Stimulated activated CD8-positive, alpha-beta memory T cell treated with anti-CD3 and anti-CD28 coated beads, Interleukin-15, amount 100 ng/mL, for 1 hour (primary cell): ENCODE results near the gene HSH2D.

ENCODE experiments used
- DNase-seq: peaks from one replicate; pipeline ENCODE4 v3.0.0-alpha.2; 2020; ENCODE audit warnings: low read depth

The HSH2D gene

GRCh38 chr19:16197622-16198369, 54.3 kb downstream of the HSH2D start, which contains the start of gene AP1M1:
AP1M1 (plus strand) TSS chr19:16197911; CDS start chr19:16198027, 116 bp downstream.
- DNase-seq: peak; percentile 96

- DNase-seq: no peak
Measured at GRCh38 chr19:16198370-16198651, 54.8 kb downstream of the HSH2D start.

- DNase-seq: no peak
Measured at GRCh38 chr19:16199275-16199932, 55.9 kb downstream of the HSH2D start.

- DNase-seq: no peak
Measured at GRCh38 chr19:16200038-16201010, 56.8 kb downstream of the HSH2D start.

- DNase-seq: no peak
Measured at GRCh38 chr19:16201011-16201391, 57.5 kb downstream of the HSH2D start.

- DNase-seq: no peak
Measured at GRCh38 chr19:16202320-16203255, 59.1 kb downstream of the HSH2D start.

GRCh38 chr19:16203256-16204004, 59.9 kb downstream of the HSH2D start:
- DNase-seq: no peak

- DNase-seq: no peak
Measured at GRCh38 chr19:16204005-16204294, 60.5 kb downstream of the HSH2D start.

GRCh38 chr19:16205205-16206045, 61.9 kb downstream of the HSH2D start:
- DNase-seq: no peak

- DNase-seq: no peak
Measured at GRCh38 chr19:16206046-16206605, 62.6 kb downstream of the HSH2D start.

GRCh38 chr19:16206637-16207036, 63.2 kb downstream of the HSH2D start:
- DNase-seq: no peak

- DNase-seq: no peak
Measured at GRCh38 chr19:16207063-16207462, 63.6 kb downstream of the HSH2D start.

GRCh38 chr19:16207490-16208025, 64.1 kb downstream of the HSH2D start:
- DNase-seq: no peak
